GM19467 (cell line): ENCODE results near the gene RPS6KA2.
"Not testable (repeated sequence)": the region's sequence is repeated elsewhere in the genome, so short reads cannot be mapped to it uniquely, and the experiment has no call there.

ENCODE experiments used
- ATAC-seq: cut with Tn5 transposase; IDR thresholded peaks from one replicate; pipeline ENCODE4 v1.9.1; 2021; ENCODE audit warnings: mild to moderate bottlenecking, moderate library complexity; ENCODE audit not compliant: unreplicated experiment

RPS6KA2 gene

GRCh38 chr6:166595061-166595780 lies 31.8 kb downstream of the RPS6KA2 start:
- no peak for ATAC-seq

DNA sequence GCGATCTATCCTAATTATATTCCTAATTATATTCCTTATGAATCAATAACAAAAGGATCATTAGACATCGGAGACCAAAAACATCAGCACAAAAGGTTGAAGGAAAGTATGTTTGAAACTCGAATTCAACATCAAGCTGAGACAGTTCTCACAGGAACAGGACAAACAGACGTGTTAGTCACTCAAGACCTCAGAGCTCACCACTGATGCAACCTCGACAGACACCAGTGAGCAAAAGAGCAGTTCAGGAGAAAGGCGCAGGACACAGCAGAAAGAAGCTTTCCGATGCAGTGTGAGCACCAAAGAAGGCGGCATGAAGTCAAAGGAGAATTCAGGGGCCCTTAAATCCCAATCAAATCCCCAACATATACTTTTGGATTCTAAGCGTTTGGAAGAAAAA lies 34.2 kb downstream of the RPS6KA2 start:
- ATAC-seq, result no peak

DNA sequence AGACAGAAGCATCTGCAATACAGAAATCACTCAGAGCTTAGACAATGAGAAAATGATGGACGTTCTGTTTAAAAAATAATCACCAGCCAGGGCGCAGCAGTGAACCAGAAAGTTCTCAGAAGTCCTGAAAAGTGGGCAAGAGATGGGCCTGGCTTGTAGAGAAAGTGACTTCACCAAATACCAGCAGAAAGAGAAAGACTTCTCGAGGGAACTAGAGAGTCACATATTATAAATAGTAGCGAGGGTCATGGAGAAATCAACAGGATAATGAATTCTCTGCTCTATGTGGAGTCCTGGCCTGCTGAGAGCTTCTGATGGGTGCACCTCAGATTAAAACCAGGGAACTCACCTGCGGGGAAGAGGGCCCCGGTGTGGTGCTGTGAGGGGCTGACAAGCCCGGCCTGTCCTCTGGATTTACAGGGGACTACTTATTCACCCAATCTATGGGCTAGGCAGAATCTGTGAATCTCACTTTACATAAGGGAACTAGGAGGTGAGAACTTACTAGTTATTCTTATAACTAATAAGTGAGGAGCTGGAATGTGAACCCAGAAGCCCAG lies 35.0 kb downstream of the RPS6KA2 start:
- no peak for ATAC-seq

GRCh38 chr6:166591026-166591425 lies 36.0 kb downstream of the RPS6KA2 start:
- no peak for ATAC-seq

- no peak for ATAC-seq
These were observed 37.1 kb downstream of the RPS6KA2 start for GRCh38 chr6:166589786-166590574.

DNA sequence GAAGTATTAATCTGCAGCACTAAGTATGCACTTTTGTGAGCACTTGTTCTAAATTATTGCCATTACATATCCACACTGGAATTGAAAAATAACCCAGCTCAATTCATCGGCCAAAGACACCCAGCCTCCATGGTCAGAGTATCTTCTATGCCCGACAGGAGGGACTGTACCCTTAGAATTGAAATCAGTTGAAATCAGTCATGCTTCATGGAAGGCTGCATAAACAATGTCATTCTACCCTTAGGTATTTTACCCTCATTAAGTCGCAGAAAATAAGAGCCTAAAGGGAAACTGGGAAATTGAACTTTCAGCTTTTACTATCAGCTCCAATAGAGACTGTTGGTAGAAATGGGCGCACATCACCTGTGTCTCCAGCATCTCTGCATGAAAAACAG lies 37.7 kb downstream of the RPS6KA2 start:
- ATAC-seq, result no peak

DNA sequence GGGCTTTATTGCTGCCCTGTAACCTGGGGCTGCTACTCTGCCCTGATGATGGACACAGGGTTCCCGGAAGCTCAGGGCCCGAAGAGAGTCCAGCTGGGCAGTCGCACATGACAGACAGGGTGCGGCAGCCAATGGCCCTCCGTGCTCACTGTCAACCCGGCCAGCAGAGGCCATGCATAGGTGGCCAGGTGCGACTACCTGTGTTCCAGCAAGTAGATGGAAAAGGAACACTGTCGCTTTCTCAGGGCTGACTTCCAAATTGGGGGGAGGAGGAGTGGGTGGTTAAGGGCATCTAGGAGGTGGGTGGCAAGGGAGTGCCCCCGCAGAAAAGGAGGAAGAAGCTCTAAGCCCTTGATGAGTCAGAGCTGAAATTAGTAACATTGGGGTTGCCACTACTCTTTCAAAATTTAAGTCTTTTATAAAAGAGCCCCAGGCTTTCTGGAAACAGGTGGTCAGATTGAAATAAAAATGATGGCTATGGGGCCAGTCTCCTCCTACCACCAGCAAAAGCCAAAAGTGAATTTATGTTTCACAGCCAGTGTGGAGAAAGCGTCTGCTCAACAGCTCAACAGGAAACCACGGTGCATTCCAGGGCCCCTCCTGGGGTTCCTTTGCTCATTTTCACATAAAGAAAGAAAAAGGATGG lies 38.2 kb downstream of the RPS6KA2 start:
- no peak for ATAC-seq

DNA sequence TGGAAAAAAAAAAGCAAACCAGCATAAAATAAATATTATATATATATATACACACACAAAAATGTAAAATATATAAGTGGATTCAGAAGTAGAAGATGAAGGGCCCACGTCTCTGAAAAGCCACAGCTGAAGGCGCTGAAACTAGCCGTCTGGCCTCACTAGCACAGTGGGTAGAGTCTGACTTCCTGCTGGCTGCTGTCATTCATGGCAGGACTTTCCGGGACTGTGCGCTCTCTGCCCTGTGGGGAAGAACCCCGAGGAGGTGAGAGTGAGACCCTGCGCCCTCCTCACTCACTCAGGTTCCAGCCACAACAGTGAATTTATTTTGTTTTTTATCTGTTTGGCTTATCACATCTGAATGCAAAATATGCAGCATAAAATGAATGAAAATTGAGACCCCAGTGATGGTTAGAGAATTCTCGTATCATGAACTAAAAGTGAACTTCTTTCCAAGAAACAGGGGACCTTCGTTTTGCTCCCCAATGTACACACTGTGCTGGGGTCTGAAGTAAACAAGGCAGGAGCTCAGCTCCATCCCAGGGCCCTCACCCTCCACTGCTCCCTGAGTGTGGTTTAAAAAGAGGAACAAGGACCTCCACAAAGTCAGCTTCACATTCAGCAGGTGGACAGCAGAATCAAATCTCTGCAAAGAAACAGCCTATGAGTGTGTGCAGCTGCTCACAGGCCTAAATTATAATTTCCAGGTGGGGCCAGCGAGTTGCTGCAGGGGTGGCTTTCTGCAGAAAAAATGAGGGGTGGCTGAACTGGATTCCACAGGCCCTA lies 39.2 kb downstream of the RPS6KA2 start:
- peak; percentile 74 for ATAC-seq

DNA sequence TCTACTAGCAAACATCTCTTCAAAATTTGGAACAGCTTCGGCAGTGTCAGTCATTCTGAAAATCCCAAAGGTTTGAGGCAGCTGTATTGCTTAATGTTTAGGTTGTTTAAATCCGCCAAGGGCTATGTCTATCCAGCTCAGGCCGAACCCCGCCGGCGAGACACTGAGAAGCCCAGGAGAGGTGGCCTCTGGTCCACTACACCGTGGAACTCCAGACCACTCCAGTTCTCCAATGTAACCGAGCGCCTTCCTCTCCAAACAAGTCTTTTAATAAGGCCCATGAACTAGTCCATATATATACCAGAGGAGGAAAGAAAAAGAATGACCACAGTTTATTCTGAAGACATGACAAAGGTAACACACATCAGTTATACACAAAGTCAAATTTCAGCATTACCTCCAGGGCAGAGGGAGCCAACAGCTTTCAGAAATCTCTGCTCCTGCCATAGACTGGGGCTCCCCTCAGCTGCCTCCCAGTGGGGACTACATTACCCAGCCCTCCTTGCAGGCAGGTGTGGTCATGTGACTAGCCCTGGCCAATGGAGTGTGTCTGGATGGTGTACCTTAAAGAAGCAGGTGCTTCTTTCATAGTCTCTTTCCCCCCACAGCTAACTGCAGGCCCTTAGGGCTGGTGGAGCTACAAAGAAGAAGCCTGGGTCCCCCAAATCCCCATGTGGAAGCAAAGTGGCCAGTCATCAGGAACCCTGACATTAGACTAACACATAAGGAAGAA lies 40.5 kb downstream of the RPS6KA2 start, which contains the start of gene RAMACL:
RAMACL (minus strand) TSS at position 255 of the 733 bp plus-strand sequence; CDS start at position 54, 201 bp downstream.
- peak; percentile 78 for ATAC-seq

GRCh38 chr6:166584853-166585429 lies 42.1 kb downstream of the RPS6KA2 start:
- no peak for ATAC-seq

GRCh38 chr6:166584155-166584554 lies 42.9 kb downstream of the RPS6KA2 start:
- no peak for ATAC-seq

DNA sequence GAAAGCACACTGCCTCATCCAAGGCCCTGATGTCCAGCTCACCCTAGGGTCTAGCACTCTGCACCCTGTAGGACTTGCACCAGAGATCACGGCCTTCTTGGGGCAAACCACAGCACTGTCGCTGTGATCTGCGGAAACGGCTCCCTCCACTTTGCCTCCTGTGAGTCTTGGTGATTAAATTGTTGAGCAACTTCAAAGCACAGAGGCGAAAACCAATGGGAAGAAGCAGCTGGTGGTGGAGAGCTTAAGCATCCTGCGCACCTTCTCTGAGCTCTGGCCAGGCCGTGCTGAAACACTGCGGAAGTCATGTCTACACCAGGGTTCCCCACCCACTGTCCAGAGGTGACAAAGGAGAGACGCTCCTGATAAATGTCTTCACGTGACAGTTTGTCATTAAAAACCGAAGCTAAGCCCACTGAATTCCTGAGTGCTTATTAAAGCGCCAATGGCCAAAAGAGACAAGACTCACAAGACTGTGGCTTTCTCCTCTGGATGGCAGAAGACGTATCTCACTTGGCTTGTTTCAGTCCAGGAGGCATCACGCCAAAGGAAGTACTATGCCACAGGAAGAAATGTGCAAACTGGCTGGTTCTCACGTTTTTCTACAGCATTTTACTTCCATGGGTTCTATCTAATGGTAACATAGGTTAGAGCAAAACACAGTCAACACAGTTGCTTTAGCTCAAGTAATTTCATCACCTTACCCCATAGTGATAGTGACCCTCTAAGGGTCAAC lies 43.7 kb downstream of the RPS6KA2 start:
- ATAC-seq, result no peak

- ATAC-seq, result no peak
These were observed 44.8 kb downstream of the RPS6KA2 start for GRCh38 chr6:166582258-166582657.

DNA sequence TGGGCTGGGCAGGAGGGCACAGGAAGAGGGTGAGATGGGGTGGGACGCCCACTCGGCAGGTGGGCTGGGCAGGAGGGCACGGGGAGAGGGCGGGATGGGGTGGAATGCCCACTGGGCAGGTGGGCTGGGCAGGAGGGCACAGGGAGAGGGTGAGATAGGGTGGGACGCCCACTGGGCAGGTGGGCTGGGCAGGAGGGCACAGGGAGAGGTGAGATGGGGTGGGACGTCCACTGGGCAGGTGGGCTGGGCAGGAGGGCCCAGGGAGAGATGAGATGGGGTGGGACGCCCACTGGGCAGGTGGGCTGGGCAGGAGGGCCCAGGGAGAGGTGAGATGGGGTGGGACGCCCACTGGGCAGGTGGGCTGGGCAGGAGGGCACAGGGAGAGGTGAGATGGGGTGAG lies 45.2 kb downstream of the RPS6KA2 start:
- not testable (repeated sequence) for ATAC-seq

DNA sequence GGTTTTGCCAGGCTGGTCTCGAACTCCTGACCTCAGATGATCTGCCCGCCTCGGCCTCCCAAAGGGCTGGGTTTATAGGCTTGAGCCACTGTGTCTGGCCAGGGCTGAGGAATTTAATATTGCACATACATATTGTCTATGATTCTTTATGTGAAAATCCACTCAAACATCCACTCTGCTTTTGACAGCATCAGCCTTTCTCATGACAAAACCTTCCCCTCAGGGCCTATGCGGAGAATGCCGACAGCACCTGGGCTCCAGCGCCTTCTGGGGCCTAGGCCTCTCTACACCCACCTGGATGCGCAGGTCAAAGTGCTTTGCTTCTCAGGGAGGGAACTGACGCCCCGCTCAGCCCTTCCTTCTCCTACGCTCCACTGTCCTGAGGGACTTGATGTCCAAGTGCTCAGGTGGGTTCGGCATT lies 46.0 kb downstream of the RPS6KA2 start:
- no peak for ATAC-seq

DNA sequence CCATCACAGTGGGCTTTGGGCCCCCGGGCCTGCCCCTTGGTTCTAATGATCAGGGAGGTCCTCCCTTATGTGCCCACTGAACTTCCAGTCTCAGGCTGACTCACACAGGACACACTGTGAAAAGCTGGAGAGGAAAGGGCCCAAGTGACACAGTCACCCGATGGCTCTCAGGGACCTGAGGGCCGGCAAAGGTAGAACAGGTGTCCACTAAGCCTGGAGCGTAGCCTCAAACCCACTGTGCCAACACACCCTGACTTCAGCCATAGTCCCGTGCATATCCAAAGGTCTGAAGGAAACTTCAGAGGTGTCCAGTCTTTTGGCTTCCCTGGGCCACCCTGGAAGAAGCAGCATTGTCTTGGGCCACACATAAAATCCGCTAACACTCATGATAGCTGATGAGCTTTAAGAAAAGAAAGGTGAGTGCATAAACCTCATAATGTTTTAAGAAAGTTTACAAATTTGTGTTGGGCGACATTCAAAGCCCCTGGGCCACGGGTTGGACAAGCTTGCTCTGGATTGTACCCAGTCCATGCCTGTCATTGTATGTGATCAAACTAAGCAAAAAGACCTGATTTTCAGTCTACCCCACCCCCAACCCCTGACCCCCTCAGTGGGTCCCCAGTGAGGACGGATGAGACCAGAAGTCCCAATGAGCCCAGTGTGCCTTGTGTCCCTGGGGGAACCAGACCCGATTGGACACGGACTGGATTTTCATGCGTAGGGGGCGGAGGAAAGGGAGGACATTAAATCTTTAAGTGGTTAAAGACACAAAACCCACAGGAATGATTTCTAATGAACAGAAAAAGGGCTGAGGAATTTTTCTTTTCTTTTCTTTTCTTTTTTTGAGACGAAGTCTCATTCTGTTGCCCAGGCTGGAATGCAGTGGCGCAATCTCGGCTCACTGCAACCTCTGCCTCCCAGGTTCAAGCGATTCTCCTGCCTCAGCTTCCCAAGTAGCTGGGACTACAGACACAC lies 46.7 kb downstream of the RPS6KA2 start:
- ATAC-seq, result no peak

DNA sequence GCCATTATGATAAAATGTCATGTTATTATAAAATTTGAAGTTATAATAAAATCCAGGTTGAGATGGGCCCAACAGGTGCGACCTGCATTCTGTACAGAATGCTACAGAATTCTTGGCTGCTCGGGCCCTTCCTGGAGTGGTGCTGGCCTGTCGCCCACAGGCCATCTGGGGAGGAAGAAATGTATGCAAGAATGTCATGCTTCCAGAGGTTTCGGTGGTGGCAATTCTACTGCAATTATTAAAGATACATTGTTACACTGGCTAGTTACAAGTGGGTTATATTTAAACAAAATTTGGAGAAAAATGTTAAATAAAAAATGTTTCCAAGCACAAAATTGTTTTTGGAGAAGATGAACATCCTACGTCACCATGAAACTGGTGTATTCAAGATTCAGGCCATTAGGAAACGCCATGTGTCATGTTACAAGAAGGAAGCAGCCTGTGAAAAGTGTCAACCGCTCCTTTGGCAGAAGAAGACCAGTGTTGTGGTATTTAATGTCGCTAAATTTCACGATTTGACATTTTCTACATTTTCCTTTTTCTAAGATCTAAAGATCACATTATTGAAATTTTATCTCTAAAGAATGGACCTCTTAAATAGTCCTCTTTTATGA lies 47.7 kb downstream of the RPS6KA2 start:
- ATAC-seq, result no peak
